H1 (cell line): ENCODE measurements around the gene DEGS2. TPM values are rescaled to one million over a fixed set of nuclear protein-coding genes. Genes with fewer than 3 reads are reported as not detected.

ENCODE experiments used
- CTCF ChIA-PET: fragments of 300-600 bp; sonication (Branson Sonifier 250); formaldehyde crosslinking; loops from one replicate; lab custom pipeline; 2021; ENCODE audit not compliant: partially characterized antibody; lab: Charles Lee
- POLR2A ChIA-PET: fragments of 300-600 bp; sonication (Branson Sonifier 250); formaldehyde crosslinking; loops from one replicate; lab custom pipeline; 2021; ENCODE audit warnings: inconsistent platforms; ENCODE audit not compliant: partially characterized antibody; lab: Charles Lee
- DNase-seq, 2 experiments: peaks; one replicate each; pipeline versions ENCODE4 v3.0.0 to v3.0.0-alpha.2; 2010 to 2022; ENCODE audit warnings: low spot score in 2 of 2, low read depth in 1 of 2, mixed read lengths in 1 of 2
- FAIRE-seq: peaks from 2 replicates; lab custom pipeline; 2011; peaks lifted over from hg19 to GRCh38; lab: Jason Lieb, UNC
- H2AFZ ChIP-seq: 2 replicates; pipeline ENCODE4 v1.8.1; 2012; ENCODE audit warnings: low read length, inconsistent platforms
- H2AK5ac ChIP-seq: 2 replicates; pipeline ENCODE4 v1.6.1; 2013; ENCODE audit warnings: low read depth, low read length
- H2BK120ac ChIP-seq: replicated peaks from 2 replicates; pipeline ENCODE3; 2013; ENCODE audit warnings: low read depth, low read length, inconsistent platforms
- H2BK12ac ChIP-seq: 2 replicates; pipeline ENCODE4 v1.6.1; 2013; ENCODE audit warnings: low read depth, low read length
- H2BK15ac ChIP-seq: 2 replicates; pipeline ENCODE4 v1.6.1; 2013; ENCODE audit warnings: low read length
- H2BK20ac ChIP-seq: 2 replicates; pipeline ENCODE4 v1.6.1; 2013; ENCODE audit warnings: low read length
- H2BK5ac ChIP-seq: 2 replicates; pipeline ENCODE4 v1.6.1; 2013; ENCODE audit warnings: low read depth, low read length
- H3K14ac ChIP-seq: 2 replicates; pipeline ENCODE4 v1.6.1; 2013; ENCODE audit warnings: inconsistent platforms; ENCODE audit not compliant: insufficient read length
- H3K18ac ChIP-seq: 2 replicates; pipeline ENCODE4 v1.6.1; 2013; ENCODE audit warnings: low read length; ENCODE audit errors: extremely low read depth
- H3K23ac ChIP-seq: 2 replicates; pipeline ENCODE4 v1.6.1; 2013; ENCODE audit warnings: inconsistent platforms; ENCODE audit not compliant: insufficient read length
- H3K23me2 ChIP-seq: 2 replicates; pipeline ENCODE4 v1.6.1; 2013; ENCODE audit warnings: low read depth, low read length
- H3K27ac ChIP-seq: 2 replicates; pipeline ENCODE4 v1.6.1; 2011; ENCODE audit warnings: low read depth, low read length, inconsistent platforms
- H3K27me3 ChIP-seq, 4 experiments: replicated peaks in 1 of 4; 1 replicate in 1 of 4; 2 replicates in 3 of 4; pipeline versions ENCODE4 v1.6.1 to v1.8.1; 2011 to 2013; ENCODE audit warnings: low read length in 3 of 4, mild to moderate bottlenecking in 3 of 4, inconsistent platforms in 2 of 4, mixed read lengths in 2 of 4, moderate library complexity in 1 of 4; ENCODE audit not compliant: control insufficient read depth in 3 of 4, insufficient read depth in 3 of 4; ENCODE audit errors: extremely low read depth in 1 of 4
- H3K36me3 ChIP-seq, 4 experiments: 2 replicates each; pipeline versions ENCODE4 v1.6.1 to v1.8.1; 2011 to 2013; ENCODE audit warnings: mild to moderate bottlenecking in 4 of 4, low read length in 3 of 4, moderate library complexity in 2 of 4, control low read depth in 1 of 4, inconsistent platforms in 1 of 4; ENCODE audit not compliant: insufficient read depth in 4 of 4, control insufficient read depth in 2 of 4
- H3K4ac ChIP-seq: replicated peaks from 2 replicates; pipeline ENCODE3; 2013; ENCODE audit warnings: low read length, low read depth, mixed read lengths, inconsistent platforms; ENCODE audit not compliant: insufficient read length
- H3K4me1 ChIP-seq, 4 experiments: replicated peaks in 1 of 4; 1 replicate in 1 of 4; 2 replicates in 3 of 4; pipeline versions ENCODE4 v1.6.1 to v1.8.1; 2011 to 2013; ENCODE audit warnings: low read length in 3 of 4, inconsistent platforms in 2 of 4, mixed read lengths in 1 of 4; ENCODE audit not compliant: insufficient read depth in 4 of 4, control insufficient read depth in 3 of 4
- H3K4me2 ChIP-seq, 2 experiments: 2 replicates each; pipeline versions ENCODE4 v1.6.1 to v1.8.1; 2011 to 2013; ENCODE audit warnings: low read depth in 2 of 2, low read length in 2 of 2, control low read depth in 1 of 2, inconsistent platforms in 1 of 2, mild to moderate bottlenecking in 1 of 2; ENCODE audit not compliant: insufficient read depth in 1 of 2
- H3K4me3 ChIP-seq, 4 experiments: fragments of 200-600, 300-600 bp in 1 of 4; sonication (generic), shearing (Covaris generic), sonication (Bioruptor Twin) in 1 of 4; 2 replicates each; pipeline versions ENCODE4 v1.5.1 to v1.8.1; 2011 to 2016; ENCODE audit warnings: low read length in 4 of 4, low read depth in 3 of 4, control low read depth in 2 of 4, inconsistent platforms in 2 of 4, mild to moderate bottlenecking in 2 of 4, mixed read lengths in 1 of 4, moderate library complexity in 1 of 4; ENCODE audit not compliant: insufficient read depth in 2 of 4; ENCODE audit errors: extremely low read depth in 1 of 4
- H3K56ac ChIP-seq: replicated peaks from 2 replicates; pipeline ENCODE3; 2013; ENCODE audit warnings: low read depth, mild to moderate bottlenecking, mixed read lengths, low read length, inconsistent platforms; ENCODE audit not compliant: insufficient read length
- H3K79me1 ChIP-seq: 2 replicates; pipeline ENCODE4 v1.6.1; 2013; ENCODE audit warnings: low read depth, low read length, control low read depth
- H3K79me2 ChIP-seq, 2 experiments: 2 replicates each; pipeline versions ENCODE4 v1.6.1 to v1.8.1; 2012 to 2013; ENCODE audit warnings: low read length in 2 of 2, mild to moderate bottlenecking in 2 of 2, inconsistent platforms in 1 of 2; ENCODE audit not compliant: insufficient read depth in 2 of 2, control insufficient read depth in 1 of 2
- H3K9ac ChIP-seq, 4 experiments: replicated peaks in 1 of 4; 1 replicate in 1 of 4; 2 replicates in 3 of 4; pipeline versions ENCODE4 v1.6.1 to v1.8.1; 2011 to 2013; ENCODE audit warnings: low read depth in 3 of 4, low read length in 3 of 4, control low read depth in 2 of 4, mild to moderate bottlenecking in 2 of 4, moderate library complexity in 2 of 4, inconsistent platforms in 1 of 4; ENCODE audit errors: extremely low read depth in 1 of 4
- H3K9me3 ChIP-seq, 2 experiments: 2 replicates each; pipeline versions ENCODE4 v1.6.1 to v1.8.1; 2012 to 2013; ENCODE audit warnings: mild to moderate bottlenecking in 2 of 2, moderate library complexity in 2 of 2, control low read depth in 1 of 2, inconsistent platforms in 1 of 2, low read depth in 1 of 2, low read length in 1 of 2, mixed read lengths in 1 of 2; ENCODE audit not compliant: insufficient read depth in 2 of 2
- H4K20me1 ChIP-seq, 2 experiments: replicated peaks in 1 of 2; 2 replicates each; pipeline versions ENCODE3 to v1.8.1; 2011 to 2013; ENCODE audit warnings: inconsistent platforms in 2 of 2, low read length in 2 of 2, mild to moderate bottlenecking in 1 of 2; ENCODE audit not compliant: insufficient read depth in 2 of 2, control insufficient read depth in 1 of 2
- H4K5ac ChIP-seq: 2 replicates; pipeline ENCODE4 v1.6.1; 2013; ENCODE audit warnings: low read length, low read depth, mixed read lengths, inconsistent platforms; ENCODE audit not compliant: insufficient read length
- H4K8ac ChIP-seq: 2 replicates; pipeline ENCODE4 v1.8.0; 2013; ENCODE audit warnings: mild to moderate bottlenecking, moderate library complexity, low read length, inconsistent platforms; ENCODE audit not compliant: insufficient read depth; ENCODE audit errors: extremely low read depth
- H4K91ac ChIP-seq: replicated peaks from 2 replicates; pipeline ENCODE3; 2013; ENCODE audit warnings: low read length, mixed read lengths, inconsistent platforms; ENCODE audit not compliant: insufficient read length
- HDAC2 ChIP-seq, 2 experiments: fragments of 300-600 bp in 1 of 2; sonication (generic) in 1 of 2; IDR thresholded peaks; 2 replicates each; pipeline ENCODE4 v1.6.1; 2011 to 2012; ENCODE audit warnings: low read depth in 2 of 2, low read length in 2 of 2, mild to moderate bottlenecking in 2 of 2, moderate library complexity in 2 of 2, borderline replicate concordance in 1 of 2, inconsistent platforms in 1 of 2
- KDM1A ChIP-seq: fragments of 200-600, 300-600 bp; sonication (generic); IDR thresholded peaks from 2 replicates; pipeline ENCODE4 v1.7.1; 2016; ENCODE audit warnings: mild to moderate bottlenecking, low read length, borderline replicate concordance
- KDM4A ChIP-seq: IDR thresholded peaks from one replicate; pipeline ENCODE4 v1.7.1; 2012; ENCODE audit warnings: low read depth, mild to moderate bottlenecking, moderate library complexity, low read length, inconsistent platforms; ENCODE audit not compliant: severe bottlenecking
- RAD21 ChIP-seq, 2 experiments: IDR thresholded peaks in 1 of 2; conservative IDR thresholded peaks in 1 of 2; 2 replicates each; pipeline ENCODE4 v1.6.1; 2011; ENCODE audit warnings: low read depth in 2 of 2, low read length in 2 of 2, improper control_type of control experiment in 1 of 2, inconsistent platforms in 1 of 2, mild to moderate bottlenecking in 1 of 2, moderate library complexity in 1 of 2
- SRF ChIP-seq: IDR thresholded peaks from 2 replicates; pipeline ENCODE4 v1.6.1; 2011; ENCODE audit warnings: mild to moderate bottlenecking, low read depth, low read length, moderate library complexity
- ZNF274 ChIP-seq: IDR thresholded peaks from 2 replicates; pipeline ENCODE4 v1.7.0; 2012; ENCODE audit warnings: low read length, borderline replicate concordance; ENCODE audit errors: extremely low read depth
- WGBS, 2 experiments: shearing (Covaris generic) in 1 of 2; methylation state at CpG; one replicate each; pipeline versions ENCODE4 v1.1.6 to v1.1.7; 2013 to 2015; ENCODE audit warnings: low lambda C conversion rate in 2 of 2, mixed read lengths in 2 of 2, inconsistent platforms in 1 of 2, low coverage in 1 of 2, missing lambda C conversion rate in 1 of 2; ENCODE audit not compliant: insufficient replicate concordance in 2 of 2, insufficient coverage in 1 of 2, insufficient read length in 1 of 2; ENCODE audit errors: extremely low coverage in 1 of 2, missing lambda C conversion rate in 1 of 2; 5-methylcytosine and 5-hydroxymethylcytosine counted together
- polyA plus RNA-seq, 7 experiments: library from polyadenylated mRNA; depleted of rRNA in 3 of 7; stranded (reverse) in 5 of 7; unstranded in 2 of 7; fragments of >200 nt in 5 of 7; fragments of 200-250 nt in 2 of 7; gene quantifications; 1 replicate in 5 of 7; 2 replicates in 1 of 7; 4 replicates in 1 of 7; pipeline versions ENCODE4 v1.2.1 to v1.2.3, GENCODE V29; 2011 to 2013; ENCODE audit warnings: missing spikeins in 2 of 7, mixed read lengths in 2 of 7
- total RNA-seq: library from RNA; stranded (reverse); fragmentation: NEBNext Ultra II Directional; extraction: Animal tissue kit (Norgen Biotek cat#: 25700); gene quantifications from 2 replicates; pipeline ENCODE4 v1.2.1, GENCODE V29; 2021
- TF ChIP-seq, protein P1 (sequence below): IDR thresholded peaks from 2 replicates; pipeline ENCODE4 v1.6.1; 2011; ENCODE audit warnings: low read depth, mild to moderate bottlenecking, low read length; ENCODE audit not compliant: insufficient read depth
- TF ChIP-seq, protein P2 (sequence below): IDR thresholded peaks from 2 replicates; pipeline ENCODE4 v1.6.1; 2011; ENCODE audit warnings: low read length, improper control_type of control experiment

Gene DEGS2
- total and polyA plus RNA-seq, 2 of the 8 experiments (the other 6 are each of a cell fraction or from before 2014, with no cell fraction given) = 0.61 to 0.82 TPM

DNA sequence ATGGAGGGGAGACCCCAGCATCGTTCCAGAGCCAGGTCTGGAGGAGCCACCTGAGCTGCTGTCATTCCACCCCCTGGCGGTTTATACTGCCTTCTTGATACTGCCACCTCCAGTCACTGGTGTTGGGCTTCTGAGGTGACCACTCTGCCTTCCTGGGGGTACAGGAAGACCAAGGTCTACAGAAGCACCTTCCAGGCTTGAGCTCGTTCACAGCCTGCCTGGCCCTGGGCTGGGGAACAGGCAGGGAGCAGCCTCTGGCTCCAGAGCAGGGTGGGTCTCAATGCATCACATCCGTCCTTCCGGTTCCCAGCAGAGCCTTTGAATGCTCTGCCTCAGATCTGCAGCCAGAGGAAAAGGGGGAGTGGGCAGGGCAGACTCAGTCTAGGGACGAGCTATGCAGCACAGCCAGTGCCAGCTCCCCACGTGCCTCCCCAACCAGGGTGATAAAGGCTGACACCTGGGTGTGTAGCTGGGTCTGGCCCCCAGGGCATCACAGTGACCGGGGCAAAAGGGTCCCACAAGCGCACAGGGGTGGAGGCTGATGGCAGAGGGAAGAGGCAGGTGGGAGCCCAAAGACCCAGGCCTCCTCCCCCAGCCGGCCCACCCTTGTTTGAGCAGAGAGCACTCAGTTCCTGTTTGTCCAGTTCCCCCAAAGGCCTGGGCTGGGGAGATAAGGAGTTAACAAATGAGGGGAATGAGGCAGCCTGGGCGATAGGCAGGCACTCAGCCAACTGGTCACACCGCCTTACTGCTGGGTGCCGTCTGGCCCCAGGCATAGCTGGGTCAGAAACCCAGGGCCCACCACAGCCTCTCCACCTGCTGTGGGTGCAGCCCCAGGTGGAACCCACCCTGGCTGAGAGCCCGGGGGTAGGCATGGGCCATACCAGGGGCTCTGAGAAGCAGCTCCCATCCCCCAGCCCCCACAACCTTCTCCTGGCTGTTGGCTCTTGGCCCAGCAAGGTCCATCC is 17.1 kb downstream of the DEGS2 start:
- no peak overlapping the region for H2BK20ac ChIP-seq
- no peak overlapping the region; a peak in 1 of 7 replicates for H3K9ac ChIP-seq
- H2BK120ac ChIP-seq = no peak overlapping the region
- H3K9me3 ChIP-seq = no peaks in the 10 kb centered on the region
- POLR2A ChIA-PET = interaction anchor here (1.0 kb wide), 1 partner anchor 26 kb away, joined by 3 read pairs; no protein-coding TSS in a partner anchor
- H3K14ac ChIP-seq = no peak overlapping the region
- H3K79me2 ChIP-seq = no peaks in the 10 kb centered on the region
- no peak overlapping the region for H3K4me3 ChIP-seq
- 0 out of 8 replicates have a peak, but pooled peaks cover 0 to 3% (median 0%) of the 10 kb centered on the region in 4 experiments for H3K36me3 ChIP-seq
- H3K23ac ChIP-seq = no peak overlapping the region
- H2AFZ ChIP-seq = no peak overlapping the region
- no peak overlapping the region; the same call in 1 of the 2 replicates for H4K8ac ChIP-seq
- H4K20me1 ChIP-seq = peaks cover 0 to 10% of the 10 kb centered on the region in 2 experiments
- H3K4me2 ChIP-seq = no peak overlapping the region
- H3K27me3 ChIP-seq = no peaks in the 10 kb centered on the region; a peak in 1 of 7 replicates
- H2BK12ac ChIP-seq = no peak overlapping the region
- 93% methylated on average over 14 of the region's 14 CpGs; no CpG with 5 or more reads in 1 of the 2 experiments for WGBS, 2 experiments
- H2BK5ac ChIP-seq = no peak overlapping the region
- DNase-seq = no peak
- peaks cover 3% of the 10 kb centered on the region; the same call in 1 of the 2 replicates for H3K79me1 ChIP-seq
- peaks cover 0 to 6% (median 5%) of the 10 kb centered on the region in 4 experiments; a peak in 5 of 7 replicates for H3K4me1 ChIP-seq
- CTCF ChIA-PET = interaction anchor here (0.7 to 22.9 kb wide), 10 partner anchors 13 to 159 kb away, joined by 3 to 307 read pairs (median 6); partner anchors contain the start of gene DEGS2
- no peak overlapping the region for H4K5ac ChIP-seq
- FAIRE-seq = no peak
- H2AK5ac ChIP-seq = no peak overlapping the region
- no peak overlapping the region for H3K27ac ChIP-seq
- H3K18ac ChIP-seq = no peak overlapping the region
- no peak overlapping the region for H2BK15ac ChIP-seq
- H3K4ac ChIP-seq = no peak overlapping the region
- H3K23me2 ChIP-seq = no peaks in the 10 kb centered on the region
- H3K56ac ChIP-seq = no peak overlapping the region
- H4K91ac ChIP-seq = no peak overlapping the region
- TF ChIP-seq, protein P1, sequence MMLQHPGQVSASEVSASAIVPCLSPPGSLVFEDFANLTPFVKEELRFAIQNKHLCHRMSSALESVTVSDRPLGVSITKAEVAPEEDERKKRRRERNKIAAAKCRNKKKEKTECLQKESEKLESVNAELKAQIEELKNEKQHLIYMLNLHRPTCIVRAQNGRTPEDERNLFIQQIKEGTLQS = no peak
- TF ChIP-seq KDM1A = no peak
- TF ChIP-seq KDM4A = no peak
- no peak for TF ChIP-seq SRF
- TF ChIP-seq ZNF274 = no peak
- TF ChIP-seq, protein P2, sequence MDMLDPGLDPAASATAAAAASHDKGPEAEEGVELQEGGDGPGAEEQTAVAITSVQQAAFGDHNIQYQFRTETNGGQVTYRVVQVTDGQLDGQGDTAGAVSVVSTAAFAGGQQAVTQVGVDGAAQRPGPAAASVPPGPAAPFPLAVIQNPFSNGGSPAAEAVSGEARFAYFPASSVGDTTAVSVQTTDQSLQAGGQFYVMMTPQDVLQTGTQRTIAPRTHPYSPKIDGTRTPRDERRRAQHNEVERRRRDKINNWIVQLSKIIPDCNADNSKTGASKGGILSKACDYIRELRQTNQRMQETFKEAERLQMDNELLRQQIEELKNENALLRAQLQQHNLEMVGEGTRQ = no peak
- no peak for TF ChIP-seq RAD21 (IDR thresholded peaks at IDR 0.05 in 1 of 2, conservative IDR thresholded peaks at IDR 0.05 in 1 of 2; ENCODE audit: low read depth in 2 of 2, low read length in 2 of 2)
- no peak for TF ChIP-seq HDAC2 (IDR thresholded peaks at IDR 0.05; ENCODE audit: borderline replicate concordance in 1 of 2, low read depth in 2 of 2, low read length in 2 of 2)
